Keratinocyte (primary cell): ENCODE results near the gene MICAL3. TPM values are rescaled to one million over a fixed set of nuclear protein-coding genes. Genes with fewer than 3 reads are reported as not detected.
"Not testable (repeated sequence)": the region's sequence is repeated elsewhere in the genome, so short reads cannot be mapped to it uniquely, and the experiment has no call there.

Source experiments
- DNase-seq: peaks from one replicate; pipeline ENCODE4 v3.0.0-alpha.2; 2011; ENCODE audit warnings: low read depth, missing footprints, low spot score
- FAIRE-seq: peaks from 2 replicates; lab custom pipeline; 2011; peaks lifted over from hg19 to GRCh38; lab: Jason Lieb, UNC
- H2AFZ ChIP-seq: 2 replicates; pipeline ENCODE4 v1.6.0; 2012; ENCODE audit warnings: low read length, control low read depth, inconsistent platforms; ENCODE audit not compliant: control insufficient read depth
- H3K27ac ChIP-seq: 2 replicates; pipeline ENCODE4 v1.5.1; 2011; ENCODE audit warnings: low read length; ENCODE audit not compliant: control insufficient read depth, insufficient read depth
- H3K27me3 ChIP-seq: 3 replicates; pipeline ENCODE4 v1.6.0; 2011; ENCODE audit warnings: low read length; ENCODE audit not compliant: control insufficient read depth, insufficient read depth; ENCODE audit errors: extremely low read depth
- H3K36me3 ChIP-seq, 2 experiments: 2 replicates in 1 of 2; 3 replicates in 1 of 2; pipeline ENCODE4 v1.5.1; 2011; ENCODE audit warnings: low read length in 2 of 2, mild to moderate bottlenecking in 1 of 2; ENCODE audit not compliant: control insufficient read depth in 2 of 2, insufficient read depth in 2 of 2; ENCODE audit errors: extremely low read depth in 1 of 2
- H3K4me1 ChIP-seq: 3 replicates; pipeline ENCODE4 v1.5.1; 2011; ENCODE audit warnings: low read length; ENCODE audit not compliant: control insufficient read depth, insufficient read depth; ENCODE audit errors: extremely low read depth
- H3K4me2 ChIP-seq: 3 replicates; pipeline ENCODE4 v1.6.0; 2011; ENCODE audit warnings: low read depth, low read length; ENCODE audit not compliant: control insufficient read depth, insufficient read depth; ENCODE audit errors: extremely low read depth
- H3K4me3 ChIP-seq, 3 experiments: fragments of 200-600 bp in 1 of 3; sonication (generic) in 1 of 3; 2 replicates in 2 of 3; 3 replicates in 1 of 3; pipeline ENCODE4 v1.5.1; 2011 to 2016; ENCODE audit warnings: low read length in 3 of 3, mild to moderate bottlenecking in 3 of 3, control low read depth in 2 of 3, inconsistent platforms in 1 of 3, low read depth in 1 of 3, mixed read lengths in 1 of 3, mixed run types in 1 of 3, moderate library complexity in 1 of 3; ENCODE audit not compliant: control insufficient read depth in 2 of 3, insufficient read depth in 2 of 3; ENCODE audit errors: extremely low read depth in 1 of 3
- H3K79me2 ChIP-seq: 2 replicates; pipeline ENCODE4 v1.6.0; 2012; ENCODE audit warnings: low read length; ENCODE audit not compliant: control insufficient read depth, insufficient read depth
- H3K9ac ChIP-seq: 3 replicates; pipeline ENCODE4 v1.6.0; 2011; ENCODE audit warnings: low read length; ENCODE audit not compliant: control insufficient read depth, insufficient read depth; ENCODE audit errors: extremely low read depth
- H3K9me1 ChIP-seq: 3 replicates; pipeline ENCODE4 v1.6.0; 2011; ENCODE audit warnings: low read length; ENCODE audit not compliant: control insufficient read depth, insufficient read depth; ENCODE audit errors: extremely low read depth
- H3K9me3 ChIP-seq: 2 replicates; pipeline ENCODE4 v1.5.1; 2012; ENCODE audit warnings: low read depth, low read length; ENCODE audit not compliant: control insufficient read depth
- H4K20me1 ChIP-seq: 3 replicates; pipeline ENCODE4 v1.6.0; 2011; ENCODE audit warnings: low read length; ENCODE audit not compliant: control insufficient read depth, insufficient read depth; ENCODE audit errors: extremely low read depth
- CTCF ChIP-seq, 3 experiments: IDR thresholded peaks in 1 of 3; conservative IDR thresholded peaks in 1 of 3; optimal IDR thresholded peaks in 1 of 3; 2 replicates in 2 of 3; 3 replicates in 1 of 3; pipeline versions ENCODE3 to v1.5.1; 2011; ENCODE audit warnings: low read length in 3 of 3, mild to moderate bottlenecking in 3 of 3, moderate library complexity in 2 of 3, control low read depth in 1 of 3, inconsistent platforms in 1 of 3; ENCODE audit not compliant: insufficient read depth in 2 of 3; ENCODE audit errors: extremely low read depth in 1 of 3
- EZH2 ChIP-seq: IDR thresholded peaks from one replicate; pipeline ENCODE4 v1.6.1; 2012; ENCODE audit warnings: inconsistent platforms, mild to moderate bottlenecking, low read length, moderate library complexity
- dilution Hi-C: fragments of 300-500 bp; cut with MboI; formaldehyde crosslinking; loops from one replicate; pipeline ENCODE4 v1.7.0; 2020; ENCODE audit warnings: low sequenced_read_pairs; ENCODE audit not compliant: extremely low pct_ligation_motif_present
- polyA plus RNA-seq, 5 experiments: library from polyadenylated mRNA; depleted of rRNA in 3 of 5; stranded (reverse) in 3 of 5; stranded (forward) in 1 of 5; unstranded in 1 of 5; fragments of >200 nt; gene quantifications; 1 replicate in 1 of 5; 2 replicates in 3 of 5; 3 replicates in 1 of 5; pipeline versions ENCODE4 v1.2.1 to v1.2.3, GENCODE V29; 2011 to 2012; ENCODE audit warnings: missing spikeins in 2 of 5, low read depth in 1 of 5, low replicate concordance in 1 of 5

The MICAL3 gene
- polyA plus RNA-seq, 1 donor (not counting 4 experiments of a cell fraction or from before 2014, with no cell fraction given) = 27.9 TPM

GRCh38 chr22:17878186-17878694, 146.1 kb downstream of the MICAL3 start:
- dilution Hi-C loops = no loop called here
- Histone ChIP-seq H2AFZ (no peak overlapping the region), H3K27me3 (no peaks in the 10 kb centered on the region), H3K4me3 (no peak overlapping the region), H3K9me1 (no peaks in the 10 kb centered on the region), H4K20me1 (peaks cover 2% of the 10 kb centered on the region), H3K27ac (no peak overlapping the region), H3K9ac (no peak overlapping the region), H3K79me2 (peaks cover 8% of the 10 kb centered on the region), H3K36me3 (peaks cover 48 to 64% of the 10 kb centered on the region in 2 experiments), H3K4me2 (no peak overlapping the region), H3K4me1 (peaks cover under 1% of the 10 kb centered on the region), H3K9me3 (no peaks in the 10 kb centered on the region)
- DNase-seq (no peak), FAIRE-seq (no peak)
- TF ChIP-seq CTCF (optimal IDR thresholded peaks at IDR 0.05 in 1 of 3, IDR thresholded peaks at IDR 0.05 in 1 of 3, conservative IDR thresholded peaks at IDR 0.05 in 1 of 3; ENCODE audit: extremely low read depth in 1 of 3, insufficient read depth in 2 of 3, low read length in 3 of 3) (no peak), EZH2 (no peak)

- H3K9me3 ChIP-seq, H3K4me2 ChIP-seq, dilution Hi-C loops, H3K27me3 ChIP-seq, H3K4me1 ChIP-seq, DNase-seq, FAIRE-seq, H3K4me3 ChIP-seq, H3K9ac ChIP-seq, H3K79me2 ChIP-seq, H4K20me1 ChIP-seq, H2AFZ ChIP-seq, H3K27ac ChIP-seq, H3K9me1 ChIP-seq: not testable (repeated sequence)
- H3K36me3 ChIP-seq = peaks cover 44 to 65% of the 10 kb centered on the region in 2 experiments
Observed at GRCh38 chr22:17876878-17877855, 147.2 kb downstream of the MICAL3 start.
